Middle frontal gyrus (tissue), 1 donor: Measurements from ENCODE around the gene ERFL.
"Not testable (repeated sequence)": the region's sequence is repeated elsewhere in the genome, so short reads cannot be mapped to it uniquely, and the experiment has no call there.

Experiments used
- DNase-seq: peaks from one replicate; pipeline ENCODE4 v3.0.0-alpha.2; 2015; ENCODE audit warnings: low spot score; ENCODE audit errors: extremely low spot score

Gene ERFL

DNA sequence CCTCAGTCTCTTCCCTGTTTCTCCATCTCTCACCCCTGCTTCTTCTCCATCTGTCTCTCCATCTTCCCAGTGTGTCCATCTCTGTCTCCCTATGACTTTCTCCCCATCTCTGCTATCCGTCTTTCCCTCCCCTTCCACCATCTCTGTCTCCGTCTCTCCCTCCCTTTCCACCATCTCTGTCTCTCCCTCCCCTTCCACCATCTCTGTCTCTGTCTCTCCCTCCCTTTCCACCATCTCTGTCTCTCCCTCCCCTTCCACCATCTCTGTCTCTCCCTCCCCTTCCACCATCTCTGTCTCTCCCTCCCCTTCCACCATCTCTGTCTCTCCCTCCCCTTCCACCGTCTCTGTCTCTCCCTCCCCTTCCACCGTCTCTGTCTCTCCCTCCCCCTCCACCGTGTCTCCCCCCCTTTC lies 13.8 kb downstream of the ERFL start:
- DNase-seq = not testable (repeated sequence)

DNA sequence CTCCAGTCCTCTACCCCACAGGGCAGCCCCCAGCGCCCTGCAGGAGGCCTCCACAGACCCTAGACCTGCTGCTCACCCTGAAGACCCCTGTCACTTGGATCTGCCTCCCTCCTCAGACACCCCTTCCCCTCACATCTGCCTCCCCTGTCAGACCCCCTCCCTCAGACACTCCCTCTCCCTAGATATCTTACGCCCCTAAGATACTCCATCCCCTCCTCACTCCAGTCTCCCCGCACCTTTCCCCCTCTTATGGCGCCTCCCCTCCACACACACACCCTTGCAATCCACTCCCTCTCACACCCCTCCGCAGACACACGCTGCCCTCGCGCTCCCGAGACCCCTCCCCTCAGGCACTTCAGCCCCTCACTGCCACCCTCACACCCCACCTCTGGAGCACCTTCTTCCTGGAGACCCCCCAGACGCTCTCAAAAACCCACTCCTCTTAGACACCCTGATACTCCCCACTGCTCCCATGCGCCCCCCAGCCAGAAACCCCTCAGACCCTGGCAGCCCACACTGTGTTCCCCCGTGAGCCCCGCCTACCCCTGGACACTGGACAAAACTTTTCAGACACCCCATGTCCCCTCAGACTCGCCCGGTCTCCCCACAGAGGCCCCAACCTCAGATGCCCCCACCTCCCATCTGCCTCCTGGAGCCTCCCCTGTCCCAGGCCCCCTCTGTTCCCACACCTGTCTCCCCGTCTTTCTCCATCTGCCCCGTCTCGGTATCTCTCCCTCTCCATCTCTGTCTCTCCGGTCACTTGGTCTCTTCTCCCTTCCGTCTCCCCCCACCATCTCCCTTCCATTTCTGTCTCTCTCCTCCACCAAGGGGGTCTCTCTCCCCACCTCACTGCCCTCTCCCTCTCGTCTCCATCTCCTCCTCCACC lies 14.5 kb downstream of the ERFL start:
- DNase-seq = no peak

DNA sequence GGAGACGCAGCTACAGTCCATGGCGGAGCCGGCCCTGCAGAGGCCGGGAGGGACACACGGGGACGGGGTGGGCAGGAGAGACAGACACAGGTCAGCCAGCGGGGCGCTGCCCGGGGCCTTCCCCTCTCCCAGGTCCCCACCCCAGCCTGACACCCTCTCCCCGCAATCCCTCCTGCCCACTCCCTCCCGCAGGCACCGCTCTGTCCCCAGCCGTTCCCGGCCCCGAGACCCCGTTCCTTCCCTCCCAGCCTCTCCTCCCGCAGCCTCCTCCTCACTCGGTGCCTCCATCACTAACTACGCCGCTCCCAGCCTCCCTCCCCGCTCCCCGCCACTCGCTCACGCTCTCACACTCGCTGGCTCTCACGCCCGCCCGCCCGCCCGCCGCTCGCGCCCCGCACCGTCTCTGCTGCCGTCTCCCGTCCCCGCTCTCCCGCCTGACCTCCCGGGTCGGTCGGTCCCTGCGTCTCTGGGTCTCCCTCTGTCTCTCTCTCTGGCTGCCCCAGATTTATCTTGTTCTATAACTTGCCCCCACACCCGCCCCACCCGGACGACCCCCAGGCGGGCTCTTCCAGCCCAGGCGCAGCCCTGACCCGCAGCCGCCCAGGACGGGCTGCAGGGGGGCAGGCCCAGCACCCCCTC lies 15.2 kb downstream of the ERFL start:
- DNase-seq = no peak

DNA sequence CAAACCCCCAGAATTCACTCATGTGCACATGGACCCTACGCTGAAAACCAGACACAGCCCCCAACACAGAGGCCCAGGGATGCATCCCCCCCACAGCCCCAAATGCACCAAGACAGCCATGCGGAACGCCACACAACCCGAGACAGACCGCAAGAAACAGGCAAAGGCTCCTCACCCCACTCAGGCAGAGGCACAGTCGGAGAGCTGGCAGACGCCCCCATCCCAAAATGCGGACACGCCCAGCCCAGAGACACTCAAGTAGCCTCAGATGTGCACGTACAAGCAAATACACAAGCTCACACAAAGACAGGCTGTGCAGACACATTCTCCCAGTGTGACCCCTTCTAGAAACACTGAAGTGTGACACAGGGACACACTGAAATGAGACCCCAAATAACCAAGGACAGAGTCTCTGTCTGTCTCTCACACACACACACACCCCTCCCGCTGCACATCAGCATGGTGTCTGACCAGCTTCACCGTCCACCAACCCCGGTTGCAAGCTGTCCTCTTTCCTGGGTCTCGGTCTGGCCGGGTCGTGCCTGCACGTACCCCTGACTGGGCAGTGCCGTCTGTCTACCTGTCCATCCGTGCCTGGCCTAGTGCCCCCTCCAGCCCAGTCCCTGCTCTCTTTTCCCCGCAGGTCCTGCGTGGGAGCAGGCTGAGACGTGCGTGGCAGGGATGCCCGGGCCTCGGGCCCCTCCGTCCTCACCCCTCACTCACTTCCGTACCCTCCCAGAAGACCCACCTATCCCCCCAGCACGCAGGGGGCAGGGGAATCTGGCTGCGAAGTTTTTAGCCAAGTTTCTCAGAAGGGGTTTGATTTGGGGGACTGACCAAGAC lies 16.1 kb downstream of the ERFL start:
- DNase-seq = no peak

DNA sequence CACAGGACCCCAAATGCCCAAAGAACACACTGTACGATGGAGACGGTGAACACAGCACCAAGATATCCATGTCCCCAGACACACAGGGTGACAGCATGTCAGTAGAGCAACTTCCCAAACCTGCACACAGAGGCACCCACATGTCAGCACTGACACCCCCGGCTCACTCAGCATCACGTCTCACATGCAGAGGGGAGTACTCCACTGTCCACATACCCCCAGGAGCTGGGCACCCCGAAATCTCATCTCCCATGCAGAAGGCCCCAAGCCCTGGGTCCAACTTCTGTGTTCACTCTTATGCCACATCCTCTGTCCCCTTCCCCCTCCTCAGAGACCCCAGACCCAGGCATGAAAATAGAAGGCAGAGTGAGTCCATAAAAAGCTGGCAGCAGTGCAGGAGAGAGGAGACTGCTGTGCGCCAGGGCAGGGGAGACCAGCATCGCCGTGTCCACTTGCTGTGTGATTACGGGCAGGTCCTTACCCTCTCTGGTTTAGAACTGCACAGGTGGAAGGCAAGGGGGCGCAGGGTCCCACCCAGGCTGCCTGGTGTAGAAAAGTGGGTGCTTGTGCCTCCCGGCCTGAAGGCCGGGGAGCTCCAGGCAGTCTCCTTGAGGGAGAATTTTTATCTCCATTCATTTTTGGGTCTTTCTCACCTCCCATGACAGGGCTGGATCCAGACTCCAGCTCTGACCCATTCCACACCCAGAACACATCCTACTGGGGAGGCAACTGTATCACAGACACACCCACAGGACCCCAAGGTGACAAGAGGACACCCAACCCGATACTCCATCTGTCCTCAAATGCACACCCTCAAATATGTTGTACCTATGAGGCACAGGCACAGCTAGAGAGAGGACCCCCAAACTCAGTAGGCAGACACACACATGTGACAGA lies 17.0 kb downstream of the ERFL start:
- DNase-seq = no peak

DNA sequence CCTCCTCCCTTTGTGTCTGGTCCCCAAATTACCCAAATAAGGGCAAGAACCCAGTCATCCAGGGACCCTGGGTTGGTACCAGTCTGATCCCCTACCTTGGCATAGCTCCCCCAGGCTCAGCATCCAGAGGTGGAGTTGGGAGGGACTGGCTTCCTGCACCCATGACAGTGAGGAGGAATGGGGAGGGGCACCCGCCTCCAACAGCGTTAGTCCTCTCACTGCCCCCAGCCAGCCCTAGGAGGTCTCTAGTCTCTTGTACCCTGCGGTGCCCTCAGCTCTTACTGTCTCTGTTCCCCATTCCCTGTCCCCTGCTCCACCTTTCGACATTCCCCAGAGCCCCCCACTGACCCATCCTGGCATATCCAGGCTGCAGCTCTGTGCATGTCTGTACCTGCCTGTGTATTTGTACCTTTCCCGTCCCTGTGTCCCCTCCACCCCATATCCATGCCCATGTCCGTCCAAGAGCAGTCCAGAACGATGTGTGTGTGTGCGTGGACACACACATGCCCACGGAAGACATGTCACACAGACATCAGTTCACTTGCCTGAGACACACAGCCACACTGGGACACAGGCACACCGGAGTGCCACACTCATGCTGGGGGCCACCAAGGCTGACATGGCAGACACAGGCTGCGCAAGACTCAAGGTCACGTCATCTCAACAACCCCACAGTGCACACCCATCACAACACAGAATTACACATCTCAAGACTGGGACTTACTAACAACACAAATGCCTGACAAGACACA lies 17.8 kb downstream of the ERFL start:
- DNase-seq = no peak

DNA sequence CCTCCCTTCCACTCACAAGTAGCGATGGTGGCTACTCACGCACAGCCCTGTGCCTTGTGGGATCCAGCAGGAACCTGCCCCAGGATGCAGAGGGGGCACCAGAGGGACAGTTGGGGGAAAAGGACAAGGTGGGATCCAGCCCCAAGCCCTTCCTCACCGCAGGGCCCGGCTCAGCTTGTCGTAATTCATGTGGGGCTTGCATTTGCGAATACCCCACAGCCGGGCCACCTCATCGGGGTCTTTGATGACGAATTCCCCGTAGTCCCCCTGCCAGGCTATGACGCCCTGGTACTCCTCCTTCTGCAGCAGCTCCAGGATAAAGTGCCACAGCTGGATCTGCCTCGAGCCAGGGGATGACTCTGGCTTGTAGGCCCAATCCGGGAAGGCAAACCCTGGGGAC lies 18.5 kb downstream of the ERFL start:
- DNase-seq = no peak

DNA sequence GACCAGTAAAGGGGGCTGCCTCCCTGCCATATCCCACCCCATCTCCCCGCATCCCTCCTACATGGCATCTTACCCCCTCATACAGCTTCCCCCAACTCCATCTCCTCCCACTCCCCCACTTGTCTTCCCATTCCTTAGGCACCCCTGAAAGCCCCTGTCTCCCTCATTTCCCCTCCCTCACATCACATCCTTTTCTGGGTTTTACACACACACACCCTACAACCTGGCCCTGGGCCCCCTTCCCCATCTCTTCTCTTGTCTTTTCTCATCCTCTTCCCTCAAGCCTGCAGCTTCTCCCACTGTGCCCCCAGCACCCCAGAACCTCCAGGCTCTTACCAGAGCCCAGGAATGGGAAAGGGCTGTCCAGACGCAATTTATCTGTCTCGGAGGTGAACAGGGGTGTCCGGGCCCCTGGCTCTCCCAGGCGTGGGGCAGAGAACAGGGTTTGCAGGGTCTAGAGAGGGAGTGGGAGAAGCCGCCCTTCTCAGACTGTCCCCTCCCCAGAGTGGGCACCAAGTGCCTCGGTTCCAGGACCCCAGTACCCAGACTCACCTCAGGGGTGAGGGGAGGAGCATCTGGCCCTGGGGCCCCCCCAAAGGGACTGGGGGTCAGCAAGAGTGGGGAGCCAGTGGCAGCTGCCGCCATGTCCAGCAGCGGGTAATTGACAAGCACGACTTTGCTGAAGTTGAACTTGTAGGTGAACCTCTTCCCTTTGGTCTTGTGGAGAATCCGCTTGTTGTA lies 19.4 kb downstream of the ERFL start:
- no peak for DNase-seq

DNA sequence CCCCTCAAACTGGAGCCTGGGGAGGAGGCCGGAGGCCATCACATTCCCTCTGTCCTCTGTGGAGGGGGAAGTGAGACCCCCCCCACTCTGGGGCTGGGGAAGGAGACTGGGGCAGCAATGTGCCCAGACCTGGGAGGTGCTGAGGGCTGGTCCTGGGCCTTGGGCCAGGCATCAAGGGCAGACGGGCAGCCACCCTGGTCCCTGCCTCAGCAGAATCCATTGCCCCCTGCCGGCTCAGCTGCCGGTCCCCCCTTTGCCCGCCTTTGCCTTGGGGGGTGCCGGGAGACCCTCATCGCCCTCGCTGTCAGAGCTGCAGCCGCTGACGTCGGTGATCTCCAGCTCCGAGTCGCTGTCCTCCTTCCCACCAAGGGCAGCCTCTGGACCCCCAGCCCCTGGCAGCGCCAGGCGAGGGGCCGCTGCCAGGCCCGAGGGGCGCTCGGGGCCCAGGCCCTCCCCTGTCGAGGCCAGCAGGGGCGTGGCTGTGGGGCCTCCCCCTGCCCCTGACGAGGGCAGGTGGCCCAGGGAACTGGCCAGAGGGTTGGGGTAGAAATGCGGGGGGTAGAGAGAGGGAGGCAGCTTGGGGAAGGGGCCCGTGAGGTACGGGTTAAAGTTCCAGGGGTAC lies 20.1 kb downstream of the ERFL start:
- no peak for DNase-seq

DNA sequence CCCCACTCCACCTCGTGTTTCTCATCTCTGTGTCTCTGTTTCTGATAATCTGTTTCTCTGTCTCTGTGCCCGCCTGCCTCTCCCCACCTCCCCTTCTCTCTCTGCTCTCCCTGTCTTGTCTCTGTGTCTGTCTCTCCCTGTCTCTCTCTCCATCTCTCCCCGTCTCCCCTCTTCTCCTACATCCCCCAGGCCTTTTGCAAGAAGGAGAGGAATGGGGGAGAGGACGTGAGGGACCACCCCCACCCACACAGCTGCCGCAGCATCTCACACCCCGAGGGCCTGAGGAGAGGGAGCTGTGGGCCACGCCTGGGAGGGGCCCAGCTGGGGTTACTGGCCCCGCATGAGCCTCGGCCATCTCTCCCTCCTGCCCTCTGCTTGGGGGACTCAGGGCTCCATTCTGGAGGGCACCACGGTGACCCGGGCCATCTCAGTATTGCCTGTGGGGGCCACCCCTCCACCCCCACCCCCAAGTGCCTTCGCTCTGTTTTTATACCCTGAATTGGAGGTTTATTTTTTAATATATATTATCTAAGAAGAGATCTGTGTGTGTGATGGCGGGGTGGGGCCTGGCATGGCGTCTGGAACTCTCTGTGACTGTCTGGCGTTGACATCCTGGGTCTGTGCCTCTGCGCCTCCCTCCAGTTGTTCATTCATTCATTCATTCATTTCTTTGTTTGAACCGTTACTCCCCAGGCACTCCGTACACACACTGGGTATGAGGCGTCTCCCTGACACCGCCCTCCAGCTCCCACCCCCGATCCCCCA lies 21.2 kb downstream of the ERFL start:
- no peak for DNase-seq

DNA sequence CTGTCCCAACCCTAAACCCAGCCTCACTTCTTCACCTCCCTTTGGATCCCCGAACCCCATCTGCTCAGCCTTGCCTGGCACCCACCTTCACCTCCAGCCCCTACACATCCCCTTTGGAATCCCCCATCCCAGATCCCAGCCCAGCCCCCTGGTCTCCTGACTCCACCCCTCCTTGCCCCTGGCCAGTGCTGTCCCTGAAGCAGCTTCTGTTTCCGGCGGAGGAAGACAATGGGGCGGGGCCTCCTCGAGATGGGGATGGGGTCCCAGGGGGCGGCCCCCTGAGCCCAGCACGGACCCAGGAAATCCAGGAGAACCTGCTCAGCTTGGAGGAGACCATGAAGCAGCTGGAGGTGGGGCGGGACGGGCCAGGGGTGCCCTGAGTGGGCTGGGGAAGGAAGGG lies 22.0 kb downstream of the ERFL start:
- no peak for DNase-seq

DNA sequence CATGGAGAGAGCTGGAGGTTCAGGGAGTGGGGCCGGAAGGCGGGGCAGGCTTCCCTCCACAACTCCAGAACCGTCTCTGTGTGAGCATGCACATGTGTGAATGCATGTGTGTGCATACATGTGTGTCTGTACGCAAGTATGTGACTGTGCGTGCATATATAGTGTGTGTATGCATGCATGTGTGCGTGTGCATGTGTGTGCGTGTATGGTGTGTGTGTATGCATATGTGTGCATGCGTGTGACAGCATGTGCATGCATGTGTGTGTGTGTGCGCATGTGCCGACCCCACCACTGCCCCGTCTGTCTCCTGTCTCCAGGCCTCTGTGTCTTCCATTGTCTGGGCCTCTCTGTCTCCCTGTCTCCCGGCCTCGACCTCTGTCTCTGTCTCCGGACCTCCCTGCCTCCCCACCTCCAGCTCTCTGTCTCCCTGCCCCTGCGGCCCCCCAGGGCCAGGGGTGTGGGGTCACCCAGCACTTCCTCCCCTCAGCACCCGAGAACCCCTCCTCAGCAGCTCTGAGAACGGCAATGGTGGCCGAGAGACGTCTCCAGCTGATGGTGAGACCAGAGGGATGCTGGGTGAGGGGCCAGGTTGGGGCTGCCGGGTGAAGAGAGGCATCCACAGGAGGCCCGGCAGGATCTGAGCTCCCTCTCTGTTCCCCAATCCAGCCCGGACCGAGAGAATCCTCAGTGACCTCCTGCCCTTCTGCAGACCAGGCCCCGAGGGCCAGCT lies 22.8 kb downstream of the ERFL start:
- DNase-seq = no peak

DNA sequence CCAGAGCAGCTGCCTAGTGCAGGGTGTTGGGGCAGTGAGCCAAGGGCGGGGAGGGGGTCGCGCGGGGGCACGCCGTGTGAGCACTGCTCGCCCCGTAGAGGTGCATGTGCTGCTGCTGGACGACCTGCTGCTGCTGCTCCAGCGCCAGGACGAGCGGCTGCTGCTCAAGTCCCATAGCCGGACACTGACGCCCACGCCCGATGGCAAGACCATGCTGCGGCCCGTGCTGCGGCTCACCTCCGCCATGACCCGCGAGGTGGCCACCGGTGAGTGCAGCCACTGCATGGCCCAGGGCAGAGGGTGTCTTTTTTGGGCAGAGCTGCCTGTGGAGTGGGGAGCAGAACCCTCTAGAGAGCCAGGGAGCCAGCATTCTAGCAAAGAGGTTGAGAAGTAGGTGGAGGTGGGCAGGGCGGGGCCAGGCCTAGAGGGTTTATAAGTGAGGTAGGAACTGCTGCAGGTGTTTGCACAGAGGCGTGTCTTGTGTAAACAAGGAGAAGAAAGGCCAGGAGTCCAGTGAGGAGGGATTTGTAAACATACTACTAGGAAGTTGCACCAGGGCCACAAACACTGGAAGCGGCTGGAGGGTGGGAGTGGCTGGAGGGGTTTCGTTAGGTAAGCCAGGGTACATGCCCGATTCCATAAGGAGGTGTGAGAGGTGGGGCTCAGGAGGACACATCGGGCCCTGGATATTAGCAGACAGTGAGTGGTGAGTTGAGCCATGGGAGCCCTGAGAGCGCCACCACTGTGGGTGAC lies 24.0 kb downstream of the ERFL start:
- DNase-seq = no peak

DNA sequence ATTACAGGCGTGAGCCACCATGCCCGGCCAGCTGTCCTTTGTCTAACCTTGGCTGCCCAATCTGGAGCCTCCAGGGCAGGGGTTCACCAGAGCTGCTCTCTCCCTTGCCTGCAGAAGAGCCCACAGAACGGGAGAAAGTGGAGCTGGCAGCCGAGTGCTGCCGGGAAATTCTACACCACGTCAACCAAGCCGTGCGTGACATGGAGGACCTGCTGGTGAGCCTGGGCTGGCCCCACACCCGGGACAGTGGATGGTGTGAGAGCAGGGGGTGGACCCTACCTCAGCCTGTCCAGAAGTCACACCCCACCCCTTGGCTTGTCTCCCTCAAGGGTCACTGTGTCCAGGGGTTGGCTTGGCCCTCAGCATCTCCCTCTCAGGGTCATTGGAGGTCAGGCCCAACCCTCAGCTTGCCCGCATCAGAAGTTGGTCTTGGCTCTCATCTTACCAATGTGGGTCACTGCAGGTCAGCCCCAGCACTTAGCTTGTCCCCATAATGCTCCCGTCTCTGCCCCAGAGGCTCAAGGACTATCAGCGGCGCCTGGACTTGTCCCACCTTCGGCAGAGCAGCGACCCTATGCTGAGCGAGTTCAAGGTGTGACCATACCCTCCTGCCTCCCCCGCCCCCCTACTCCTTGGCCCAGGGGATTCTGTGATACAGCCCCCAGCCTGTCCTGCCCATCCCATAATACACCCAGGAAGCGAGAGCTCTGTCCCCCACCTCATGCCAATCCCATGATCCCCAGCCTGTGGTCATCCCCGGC lies 24.9 kb downstream of the ERFL start:
- DNase-seq = no peak

DNA sequence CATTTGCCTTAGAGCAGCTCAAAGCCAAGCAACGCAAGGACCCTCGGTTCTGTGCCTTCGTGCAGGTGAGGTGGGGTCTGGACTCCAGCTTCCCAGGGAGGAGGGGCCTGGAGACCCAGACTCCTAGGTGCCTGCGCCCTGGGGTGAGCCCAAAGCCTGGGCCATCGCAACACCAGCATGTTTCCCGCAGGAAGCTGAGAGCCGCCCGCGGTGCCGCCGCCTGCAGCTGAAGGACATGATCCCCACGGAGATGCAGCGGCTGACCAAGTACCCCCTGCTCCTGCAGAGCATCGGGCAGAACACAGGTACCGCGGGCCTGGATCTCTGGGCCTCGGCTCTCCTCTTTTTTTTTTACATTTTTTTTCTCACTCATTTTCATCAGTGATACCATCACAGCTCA lies 25.7 kb downstream of the ERFL start:
- DNase-seq = no peak

DNA sequence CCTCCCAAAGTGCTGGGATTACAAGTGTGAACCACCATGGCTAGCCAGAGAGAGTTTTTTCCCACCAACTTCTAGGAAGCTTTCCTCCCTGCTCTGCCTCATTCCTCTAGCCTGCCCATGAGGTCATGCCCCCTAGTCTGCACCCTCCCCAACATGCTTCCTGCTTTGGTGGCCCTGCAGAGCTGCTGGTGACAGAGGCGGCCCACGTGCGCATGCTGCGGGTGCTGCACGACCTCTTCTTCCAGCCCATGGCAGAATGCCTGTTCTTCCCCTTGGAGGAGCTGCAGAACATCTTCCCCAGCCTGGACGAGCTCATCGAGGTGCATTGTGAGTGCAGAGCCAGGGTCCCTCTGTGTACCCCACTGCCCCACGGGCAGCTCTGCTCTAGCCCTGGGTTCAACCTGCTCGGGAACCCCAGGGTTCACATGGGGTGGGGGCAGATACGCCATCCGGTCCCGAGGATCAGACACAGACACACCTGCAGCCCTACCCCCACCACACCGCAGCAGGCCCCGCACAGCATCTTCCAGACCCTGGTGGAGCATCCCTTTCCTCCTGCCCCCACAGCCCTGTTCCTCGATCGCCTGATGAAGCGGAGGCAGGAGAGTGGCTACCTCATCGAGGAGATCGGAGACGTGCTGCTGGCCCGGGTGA lies 26.4 kb downstream of the ERFL start:
- no peak for DNase-seq
